CD4-positive, alpha-beta T cell treated with Interleukin-6 for 4 hours (primary cell): ENCODE measurements around the gene ASB6.

Experiments
- DNase-seq: peaks from one replicate; pipeline ENCODE4 v3.0.0-alpha.2; 2020; ENCODE audit warnings: mixed read lengths

ASB6 gene

DNA sequence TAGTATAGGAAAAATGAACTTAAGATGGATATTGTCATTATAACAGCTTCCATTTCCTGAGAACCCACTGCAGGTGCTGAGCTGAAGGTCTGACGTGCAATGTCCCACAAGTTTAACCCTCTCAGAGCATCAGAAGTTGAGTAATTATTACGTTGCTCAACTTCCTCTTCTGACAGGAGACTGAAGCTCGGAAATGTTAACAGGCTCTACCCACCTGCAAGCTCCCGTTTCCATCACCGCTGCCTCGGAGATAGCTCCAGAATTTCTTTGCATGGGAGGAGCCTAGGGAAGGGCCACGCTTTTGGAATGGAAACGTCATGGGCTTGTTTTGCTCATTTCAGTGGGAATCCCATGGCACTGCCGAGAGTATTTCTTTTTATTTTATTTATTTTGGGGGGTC lies 17.0 kb downstream of the ASB6 start:
- peak; percentile 36 for DNase-seq

DNA sequence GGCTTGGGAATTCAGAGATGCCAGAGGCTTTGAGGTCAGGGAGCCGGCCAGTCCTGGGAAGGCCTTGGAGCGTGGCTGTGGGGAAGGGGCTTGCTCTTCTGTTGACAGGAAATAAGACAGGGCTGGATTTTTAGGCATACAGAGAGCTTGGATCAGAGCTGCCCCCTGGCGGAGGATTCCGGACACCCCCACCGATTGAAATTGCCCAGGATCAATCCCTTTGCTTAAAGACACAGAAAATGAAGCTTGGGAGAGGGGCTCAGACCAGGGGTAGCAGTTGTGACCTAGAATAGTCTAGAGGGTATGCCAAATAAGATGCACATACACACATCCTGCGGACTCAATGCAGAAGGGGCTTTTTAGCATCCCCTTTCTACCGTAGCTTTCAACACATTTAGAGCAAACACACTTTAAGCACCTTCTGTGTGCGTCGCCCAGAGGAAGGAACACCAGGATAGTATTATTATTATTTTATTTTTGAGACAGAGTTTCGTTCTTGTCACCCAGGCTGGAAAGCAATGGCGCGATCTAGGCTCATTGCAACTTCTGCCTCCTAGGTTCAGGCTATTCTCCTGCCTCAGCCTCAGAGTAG lies 17.7 kb downstream of the ASB6 start:
- peak; percentile 81 for DNase-seq

DNA sequence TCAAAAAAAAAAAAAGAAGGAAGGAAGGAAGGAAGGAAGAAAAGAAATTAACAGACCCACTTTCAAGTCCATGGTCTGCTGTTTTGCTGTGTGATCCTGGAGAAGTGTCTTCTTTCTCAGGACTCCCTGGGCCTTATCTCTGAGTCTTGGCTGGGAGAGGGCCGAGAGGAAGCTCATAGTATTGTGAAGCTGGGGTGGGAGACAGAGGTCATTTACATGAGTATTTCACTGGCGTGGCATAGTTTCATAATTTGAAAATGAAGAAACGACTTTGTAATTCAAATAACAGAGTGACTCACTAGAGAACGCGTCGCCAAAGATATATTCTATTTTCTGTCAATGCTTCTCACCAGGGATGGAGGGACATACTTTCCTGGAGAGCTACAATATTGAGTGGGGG lies 18.6 kb downstream of the ASB6 start:
- DNase-seq: no peak

DNA sequence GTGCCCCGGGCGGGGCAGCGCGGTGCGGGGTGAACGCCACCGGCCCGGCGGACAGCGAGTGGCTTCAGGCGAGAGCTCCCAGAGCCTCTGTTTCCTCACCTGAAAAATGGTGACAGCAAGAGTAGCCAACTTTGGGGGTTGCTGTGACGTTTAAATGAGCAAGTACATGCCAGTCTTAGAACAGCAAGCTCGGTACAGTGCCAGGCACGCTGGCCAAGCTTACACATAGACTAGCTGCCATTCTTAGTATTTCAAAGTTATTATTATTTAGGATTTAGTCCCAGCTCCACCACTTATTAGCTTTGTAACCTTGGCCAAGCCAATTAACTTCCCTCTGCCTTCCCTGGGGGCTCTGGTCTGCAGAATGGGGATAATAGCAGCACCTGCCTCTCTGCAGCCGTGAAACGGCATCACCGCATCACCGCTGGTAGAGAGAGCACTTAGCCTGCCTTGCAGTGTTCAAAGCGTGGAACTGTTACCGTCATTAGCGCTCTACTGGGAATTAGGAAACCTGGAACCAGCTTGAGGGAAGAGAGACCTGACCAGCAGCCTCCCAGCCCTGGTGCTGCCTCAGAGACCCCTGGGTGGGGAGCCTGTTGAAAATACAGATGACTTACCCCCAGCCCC lies 21.2 kb downstream of the ASB6 start, which contains the start of gene C9orf50:
C9orf50 (minus strand) TSS at position 433 of the 627 bp plus-strand sequence. CDS start 527 bp downstream, outside the sequence.
- DNase-seq: peak; percentile 1

DNA sequence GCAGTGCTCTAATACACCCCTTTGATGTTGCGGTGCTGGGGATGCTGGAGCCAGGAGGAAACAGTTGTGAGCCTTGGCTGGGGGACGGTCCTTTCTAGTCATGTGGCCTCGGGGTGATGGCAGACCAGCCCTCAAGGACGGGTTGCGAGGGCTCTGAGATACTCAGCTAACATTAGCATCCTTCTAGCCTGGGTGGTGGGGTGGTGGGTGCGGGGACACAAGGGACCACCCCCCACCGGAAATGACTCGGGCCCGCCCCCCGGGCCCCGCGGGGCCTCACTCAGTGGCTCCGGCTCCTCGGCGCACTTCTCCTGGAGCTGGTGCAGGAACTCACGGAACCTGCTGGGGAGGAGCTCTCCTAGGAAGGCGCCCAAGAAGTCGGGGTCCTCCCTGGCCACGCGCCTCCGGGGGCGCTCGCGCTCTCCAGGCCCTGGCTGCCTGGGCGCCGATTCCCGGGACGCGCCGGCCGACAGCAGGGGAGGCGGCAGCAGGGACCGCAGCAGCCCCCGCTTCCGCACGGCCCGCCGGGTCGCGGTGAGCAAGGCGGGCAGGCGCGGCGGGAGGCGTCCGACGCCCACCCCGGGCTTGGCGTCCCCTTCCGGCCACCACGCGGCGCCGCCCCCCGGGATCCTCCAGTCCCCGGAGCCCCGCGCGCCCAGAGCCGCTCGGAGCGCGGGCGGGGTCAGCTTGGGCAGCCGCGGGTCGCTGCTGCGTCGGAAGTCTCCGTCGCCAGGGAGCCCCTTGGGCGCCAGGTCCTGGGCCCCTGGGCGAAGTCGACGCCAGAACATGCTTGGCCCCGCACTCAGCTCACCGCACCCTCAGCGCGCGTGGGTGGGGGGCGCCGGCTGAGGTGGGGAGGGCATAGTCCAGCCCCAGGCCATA lies 21.9 kb downstream of the ASB6 start:
- peak; percentile 19 for DNase-seq

DNA sequence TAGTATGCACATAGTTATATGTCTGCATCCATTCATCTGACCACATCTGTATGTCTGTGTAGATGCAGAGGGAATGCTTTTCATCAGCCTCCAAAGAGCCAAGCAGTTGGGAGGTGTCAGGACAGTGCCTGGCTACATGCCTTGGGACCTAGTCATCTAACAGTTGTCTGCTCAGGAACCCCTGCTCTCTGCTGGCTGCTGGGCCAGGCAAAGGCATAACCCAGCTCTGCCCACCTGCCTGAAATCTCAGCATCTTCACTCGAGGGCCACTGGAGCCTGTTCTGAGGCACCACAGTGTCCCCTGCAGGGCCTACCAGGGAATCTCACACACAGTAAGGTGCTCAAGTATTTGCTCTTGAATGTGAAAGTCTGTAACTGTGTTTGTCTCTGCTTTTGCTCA lies 24.8 kb downstream of the ASB6 start:
- peak; percentile 20 for DNase-seq

DNA sequence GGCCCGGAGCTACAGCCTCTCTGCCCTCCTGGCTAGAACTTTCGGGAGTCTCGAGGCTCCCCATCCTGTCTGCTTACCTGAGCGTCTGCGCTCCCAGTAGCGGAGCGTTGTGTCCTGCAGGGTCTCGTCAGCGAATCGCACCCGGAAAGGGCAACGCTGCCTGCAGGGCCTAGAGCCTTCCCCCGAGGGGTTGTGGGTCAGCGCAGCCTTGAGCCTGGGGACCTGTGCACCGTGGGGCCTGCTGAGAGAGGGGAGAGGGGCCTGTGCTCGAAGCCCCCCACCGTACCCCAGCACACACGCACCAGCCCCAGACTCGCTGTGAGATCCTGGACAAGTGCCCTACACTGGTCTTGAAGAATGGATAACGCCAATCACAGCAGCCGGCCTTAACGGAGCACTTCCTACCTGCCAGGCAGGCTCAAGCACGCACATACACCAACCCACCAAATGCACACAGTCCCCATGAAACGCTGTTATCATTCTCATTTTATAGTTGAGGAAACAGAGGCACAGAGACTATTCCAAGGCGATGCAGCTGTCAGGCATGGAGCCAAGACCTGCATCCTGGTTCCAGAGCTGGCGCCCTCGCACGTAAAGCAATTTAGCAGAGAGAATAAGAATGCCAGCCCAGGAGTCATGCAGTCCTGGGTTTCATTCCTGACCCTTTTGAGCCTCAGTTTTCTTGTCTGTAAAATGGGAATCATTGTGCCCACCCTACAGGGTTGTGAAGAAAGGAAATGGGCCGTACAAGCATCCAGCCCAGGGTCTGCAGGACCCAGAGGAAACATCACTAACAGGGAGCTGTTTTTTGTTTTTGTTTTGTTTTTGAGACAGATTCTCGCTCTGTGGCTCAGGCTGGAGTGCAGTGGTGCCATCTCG lies 26.3 kb downstream of the ASB6 start:
- no peak for DNase-seq

DNA sequence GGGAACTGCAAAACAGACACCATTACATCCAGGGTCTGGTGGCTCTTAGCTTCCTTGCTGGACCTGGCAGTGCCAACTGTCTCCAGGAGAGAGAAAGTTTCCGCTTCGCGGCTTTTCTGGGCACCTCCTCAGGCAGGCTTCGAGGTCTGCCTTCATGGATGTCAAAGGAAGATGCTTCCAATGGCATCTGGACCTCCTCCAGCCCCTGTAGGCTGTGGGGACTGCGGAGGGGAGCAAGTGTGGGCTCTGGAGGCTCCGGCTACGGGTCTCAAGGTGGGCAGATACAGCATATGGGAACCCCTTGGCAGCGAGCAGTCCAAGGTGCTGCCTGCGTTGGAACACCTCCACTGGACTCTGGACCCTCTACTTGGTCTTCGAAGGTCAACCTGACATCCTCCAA lies 27.0 kb downstream of the ASB6 start:
- no peak for DNase-seq

DNA sequence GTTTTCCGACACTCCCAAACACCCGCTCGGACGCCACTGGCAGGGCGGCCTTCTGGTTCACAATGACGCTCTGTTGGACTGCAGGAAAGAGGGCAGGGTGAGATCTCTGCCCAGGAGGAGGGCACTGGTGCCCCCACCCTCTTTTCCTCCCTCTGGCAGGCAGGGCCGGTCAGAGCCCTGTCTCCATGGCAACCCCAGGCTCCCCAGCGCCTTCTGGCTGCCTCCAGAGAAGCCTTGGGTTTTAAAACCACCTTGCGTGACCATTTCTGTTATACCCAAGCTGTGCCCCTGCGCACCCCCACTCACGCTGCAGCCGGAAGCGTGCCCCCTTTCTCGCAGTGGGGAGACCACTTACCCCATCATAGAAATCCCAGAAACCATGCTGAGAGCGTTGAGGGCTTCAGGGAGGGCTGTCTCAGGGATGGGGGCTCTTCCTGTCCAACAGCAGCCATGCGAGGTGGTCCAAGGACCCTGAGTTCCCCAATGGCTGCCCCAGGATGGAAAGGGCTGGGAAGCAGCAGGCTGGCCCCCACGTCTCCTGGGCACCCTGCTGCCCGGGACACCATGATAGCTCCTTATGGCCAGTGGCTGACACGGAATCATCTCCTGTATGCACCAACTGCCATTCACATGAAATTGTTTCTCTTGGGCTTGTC lies 28.3 kb downstream of the ASB6 start:
- DNase-seq: no peak

DNA sequence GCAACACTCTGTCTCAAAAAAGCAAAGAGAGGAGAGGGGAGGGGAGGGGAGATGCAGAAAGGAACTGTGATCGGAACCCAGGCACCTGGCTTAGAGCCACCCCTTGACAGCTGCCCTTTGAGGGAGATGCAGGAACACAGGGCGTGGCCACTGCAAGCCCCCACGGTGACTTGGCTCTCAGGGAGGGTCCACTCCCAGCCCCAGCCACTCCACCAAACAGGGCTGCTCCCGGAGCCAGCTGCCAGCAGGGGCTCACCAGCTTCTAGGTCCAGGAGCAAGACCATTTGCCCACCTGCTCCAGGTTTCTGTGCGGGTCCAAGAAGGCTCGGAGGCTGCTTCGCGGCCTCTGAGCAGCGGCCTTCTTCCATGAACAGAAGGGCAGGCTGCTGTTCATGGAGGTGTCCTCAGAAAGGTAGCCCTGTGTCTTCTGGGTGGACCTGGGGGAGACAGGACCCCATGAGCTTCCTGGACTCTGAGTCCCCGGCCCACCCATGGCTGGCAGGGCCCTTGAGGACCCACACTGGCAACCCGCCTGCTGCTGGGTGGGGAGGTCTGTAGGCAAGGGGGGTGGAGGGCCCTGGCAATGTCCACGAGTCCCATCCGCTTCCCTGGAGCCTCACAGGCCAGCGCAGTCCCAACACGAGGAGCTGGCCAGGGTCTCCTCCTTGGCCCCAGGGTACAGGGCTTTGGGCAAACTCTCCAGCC lies 29.0 kb downstream of the ASB6 start:
- DNase-seq: no peak

DNA sequence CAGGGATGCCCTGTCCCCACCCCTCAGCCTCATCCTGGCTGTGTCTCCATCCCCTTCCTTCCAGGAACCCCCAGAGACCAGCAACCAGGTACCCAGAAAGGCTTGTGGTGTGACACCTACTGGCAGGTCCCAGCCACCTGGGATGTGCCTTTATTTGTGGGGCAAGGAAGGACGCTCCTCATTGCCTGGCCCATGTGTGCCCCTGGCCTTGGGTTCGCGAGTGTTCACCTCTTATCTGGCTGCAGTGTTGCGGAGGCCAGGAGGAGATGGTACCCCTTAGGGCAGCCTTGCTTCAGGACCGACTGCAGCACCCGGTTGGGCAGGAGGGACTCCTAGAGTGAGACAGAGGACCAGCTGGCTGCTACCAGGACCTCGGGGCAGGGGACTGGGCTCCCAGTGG lies 29.8 kb downstream of the ASB6 start:
- DNase-seq: no peak

DNA sequence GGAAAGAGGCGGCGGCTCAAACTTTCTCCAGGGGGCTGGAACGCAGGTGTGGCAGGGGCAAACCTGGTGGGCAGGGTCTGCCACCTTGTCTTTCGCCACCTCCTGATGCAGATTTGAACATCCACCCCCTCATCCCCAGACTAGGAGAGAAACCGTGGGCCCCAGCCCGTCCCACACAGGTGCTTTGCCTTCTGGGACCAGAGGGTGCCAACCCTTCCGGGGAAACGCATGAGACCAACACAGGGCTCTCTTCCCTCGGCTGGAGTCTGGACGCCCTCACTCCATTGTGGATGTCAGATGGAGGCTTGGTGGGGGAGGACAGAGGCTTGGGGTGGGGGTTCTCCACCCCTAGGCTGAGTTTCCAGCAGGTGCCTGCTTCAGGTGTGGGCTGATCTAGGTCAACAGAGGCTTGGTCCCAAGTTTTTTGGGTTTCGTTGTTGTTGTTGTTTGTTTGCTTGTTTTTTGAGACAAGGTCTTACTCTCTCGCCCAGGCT lies 30.6 kb downstream of the ASB6 start:
- DNase-seq: no peak

DNA sequence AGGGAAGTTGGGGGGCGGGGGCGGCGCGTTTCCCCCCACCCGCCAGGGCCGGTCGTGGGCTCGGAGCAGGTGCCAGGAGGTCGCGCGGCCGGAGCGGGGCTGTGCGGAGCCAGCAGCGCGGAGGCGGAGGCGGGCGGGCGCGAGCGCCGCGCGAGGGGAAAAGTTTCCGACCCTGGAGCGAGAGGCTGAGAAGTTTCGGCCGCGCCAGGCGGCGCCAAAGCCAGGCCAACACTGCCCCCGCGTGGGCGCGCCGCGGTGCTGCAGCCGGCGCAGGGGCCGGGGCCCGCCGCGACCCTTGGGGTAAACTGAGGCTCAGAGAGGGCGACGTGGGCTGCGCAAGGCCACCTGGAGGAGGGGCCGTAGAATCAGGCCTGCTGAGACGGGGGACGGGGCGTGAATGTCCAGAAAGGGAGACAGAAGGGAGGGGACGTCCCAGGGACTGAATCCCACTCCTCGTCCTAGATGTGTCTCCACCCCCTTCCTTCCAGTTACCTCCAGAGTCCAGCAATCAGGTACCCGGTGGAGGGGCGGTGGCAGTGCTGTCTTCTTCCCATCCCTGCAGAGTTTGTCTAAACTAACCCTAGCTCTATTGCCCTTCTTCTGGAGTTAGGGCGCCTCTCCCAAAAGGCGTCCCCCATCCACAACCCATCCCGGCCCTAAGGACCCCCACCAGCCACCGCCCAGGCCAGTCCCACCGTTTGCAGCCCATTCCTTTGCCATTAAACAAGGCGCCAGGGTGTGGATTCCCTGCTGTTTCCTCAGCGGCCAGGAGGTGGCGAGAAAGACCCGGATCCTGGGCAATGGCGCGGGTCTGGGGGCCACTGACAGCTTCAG lies 31.3 kb downstream of the ASB6 start:
- peak; percentile 79 for DNase-seq

DNA sequence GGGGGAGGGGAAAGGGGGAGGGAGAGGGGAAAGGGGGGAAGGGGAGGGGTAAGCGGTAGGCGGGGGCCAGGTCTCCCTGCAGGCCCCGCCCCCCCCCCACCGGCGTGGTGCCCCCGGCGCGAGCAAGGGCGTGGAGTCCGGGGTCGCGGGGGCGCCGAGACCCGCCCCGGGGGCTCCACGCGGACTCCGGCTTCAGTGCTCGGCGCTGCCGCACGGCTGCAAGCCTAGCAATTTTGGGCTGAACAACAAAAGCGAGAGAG lies 31.8 kb downstream of the ASB6 start:
- no peak for DNase-seq

DNA sequence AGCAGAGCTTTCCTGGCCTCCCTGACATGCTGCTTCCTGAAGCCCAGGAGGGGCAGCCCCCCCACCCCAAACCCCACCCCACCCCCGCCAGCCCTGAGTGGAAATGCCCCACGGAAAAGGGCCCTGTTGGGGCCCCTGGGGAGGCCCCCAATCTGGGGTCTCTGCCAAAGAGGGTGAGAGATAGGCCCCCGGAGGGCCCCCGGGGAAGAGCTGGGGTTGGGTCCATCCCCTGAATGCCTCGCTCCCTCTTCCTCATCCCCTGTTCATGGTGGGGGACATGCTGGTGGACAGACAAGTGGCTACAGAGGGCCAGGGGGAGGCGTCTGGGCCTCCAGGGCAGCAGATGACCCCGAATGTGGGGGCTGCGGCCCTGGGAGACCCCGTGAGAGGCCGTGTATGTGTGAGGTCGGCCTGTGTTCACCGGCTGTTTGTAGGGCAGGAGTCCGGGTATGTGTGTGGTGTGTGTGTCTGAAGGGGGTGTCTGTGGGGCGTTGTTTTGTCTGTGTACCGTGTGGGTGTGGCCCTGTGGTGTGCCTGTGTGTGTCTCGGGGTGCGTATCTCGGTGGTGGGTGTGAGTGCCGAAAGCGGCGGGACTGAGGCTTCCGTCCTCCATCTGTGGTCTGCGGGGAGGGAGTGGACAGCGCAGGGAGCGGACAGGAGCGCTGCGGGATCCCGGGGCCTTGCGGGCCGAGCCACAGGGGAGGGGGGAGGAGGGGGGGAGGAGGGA lies 32.3 kb downstream of the ASB6 start:
- peak; percentile 87 for DNase-seq

DNA sequence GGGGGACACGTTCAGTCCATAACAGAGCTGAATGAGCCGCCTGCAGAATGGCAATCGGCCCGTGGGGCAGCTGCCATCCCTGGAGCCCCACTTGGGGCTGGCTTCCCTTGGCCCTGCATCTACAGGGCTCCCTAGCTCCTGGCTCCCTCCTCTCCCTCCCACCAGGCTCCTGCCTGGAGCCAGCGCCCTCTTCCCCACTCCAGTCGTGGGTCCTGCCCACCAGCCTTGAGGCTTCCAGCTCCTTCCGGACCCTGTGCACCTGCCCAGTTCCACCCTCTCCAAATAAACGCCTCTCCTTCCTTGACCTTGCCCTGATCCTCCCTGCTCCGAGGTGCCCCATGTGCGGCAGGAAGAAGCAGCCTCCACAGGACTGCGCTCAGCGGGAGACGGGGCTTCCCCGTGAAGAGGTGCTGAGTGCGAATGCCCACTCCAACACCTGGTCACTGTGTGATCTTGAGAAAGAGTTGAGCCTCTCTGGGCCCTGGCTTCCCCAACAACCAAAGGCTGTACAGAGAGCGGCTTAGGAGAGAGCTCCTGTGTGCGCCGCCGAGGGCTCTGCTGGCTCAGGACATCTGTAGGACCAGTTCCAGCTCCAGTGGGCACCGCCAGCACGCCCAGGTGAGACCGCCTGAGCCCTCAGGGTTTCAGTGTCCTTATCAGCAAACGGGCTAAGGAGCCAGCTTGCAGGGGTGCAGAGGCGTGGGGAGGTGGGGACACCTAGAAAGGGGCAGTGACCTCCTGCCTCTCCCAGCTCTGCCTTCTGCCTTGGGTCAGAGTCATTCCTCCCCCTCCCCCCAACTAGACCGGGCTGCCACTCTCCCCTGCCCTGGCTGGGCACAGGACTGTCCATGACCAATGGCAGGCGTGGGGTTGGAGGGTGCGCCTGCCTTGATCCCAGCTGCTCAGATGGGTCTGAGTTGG lies 33.1 kb downstream of the ASB6 start:
- DNase-seq: no peak

DNA sequence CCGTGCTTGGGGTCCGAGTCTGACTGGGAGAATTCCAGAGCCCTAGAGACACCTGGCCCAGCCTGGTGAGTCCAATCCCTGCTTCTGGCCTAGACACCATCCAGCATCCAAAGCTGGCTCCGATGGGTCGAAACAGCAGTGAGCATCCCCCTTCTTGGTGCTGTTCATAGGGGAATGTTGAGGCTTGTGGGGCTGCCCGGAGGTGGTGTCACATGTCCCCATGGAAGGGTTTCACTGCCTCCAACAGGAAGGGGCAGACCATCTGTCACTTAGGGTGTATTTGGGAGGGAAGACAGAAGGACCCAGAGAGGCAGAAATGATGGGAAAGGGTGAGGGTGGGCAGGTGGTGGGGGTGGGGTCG lies 34.9 kb downstream of the ASB6 start:
- DNase-seq: no peak

DNA sequence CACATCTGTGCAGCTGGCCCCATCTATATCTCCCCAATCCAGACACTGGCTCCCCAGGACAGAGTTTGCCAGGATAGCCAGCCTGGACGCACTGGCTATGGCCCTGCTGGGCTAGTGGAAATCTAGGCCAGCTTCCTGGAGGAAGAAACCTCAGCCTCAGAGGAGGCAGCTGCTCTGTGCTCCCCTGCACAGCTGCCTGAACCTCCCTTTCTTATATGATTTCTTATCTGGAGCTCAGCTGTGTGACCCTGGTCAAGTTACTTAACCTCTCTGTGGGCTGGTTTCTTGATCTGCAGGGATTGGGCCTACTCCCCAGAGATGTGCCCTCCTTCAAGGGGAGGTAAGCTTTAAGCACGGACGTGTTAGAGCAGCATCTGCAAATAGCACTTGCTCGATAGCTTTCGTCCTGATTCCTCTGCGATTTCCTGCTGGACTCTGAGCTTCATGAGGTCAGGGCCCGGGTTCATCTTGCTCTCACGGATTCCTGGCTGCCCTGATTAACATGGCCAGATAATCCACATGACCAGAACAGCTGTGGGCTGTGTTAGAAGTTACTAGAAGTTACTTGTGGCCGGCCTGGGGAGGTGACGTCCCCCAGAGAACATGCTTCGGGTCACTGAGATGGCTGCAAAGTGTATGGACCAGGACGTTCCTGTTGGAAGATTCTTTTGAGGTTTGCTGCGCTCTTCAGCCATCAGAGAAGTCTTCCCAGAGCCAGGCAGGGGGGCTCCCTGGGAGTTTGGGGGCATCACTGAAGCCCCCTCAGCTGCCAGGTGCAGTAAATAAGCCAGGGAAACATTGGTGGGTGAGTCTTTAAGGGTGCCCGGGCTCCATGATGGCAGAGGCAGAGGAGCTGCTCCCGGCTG lies 35.6 kb downstream of the ASB6 start:
- no peak for DNase-seq
